ENCODE results near the gene SYTL5.

Gene SYTL5

DNA sequence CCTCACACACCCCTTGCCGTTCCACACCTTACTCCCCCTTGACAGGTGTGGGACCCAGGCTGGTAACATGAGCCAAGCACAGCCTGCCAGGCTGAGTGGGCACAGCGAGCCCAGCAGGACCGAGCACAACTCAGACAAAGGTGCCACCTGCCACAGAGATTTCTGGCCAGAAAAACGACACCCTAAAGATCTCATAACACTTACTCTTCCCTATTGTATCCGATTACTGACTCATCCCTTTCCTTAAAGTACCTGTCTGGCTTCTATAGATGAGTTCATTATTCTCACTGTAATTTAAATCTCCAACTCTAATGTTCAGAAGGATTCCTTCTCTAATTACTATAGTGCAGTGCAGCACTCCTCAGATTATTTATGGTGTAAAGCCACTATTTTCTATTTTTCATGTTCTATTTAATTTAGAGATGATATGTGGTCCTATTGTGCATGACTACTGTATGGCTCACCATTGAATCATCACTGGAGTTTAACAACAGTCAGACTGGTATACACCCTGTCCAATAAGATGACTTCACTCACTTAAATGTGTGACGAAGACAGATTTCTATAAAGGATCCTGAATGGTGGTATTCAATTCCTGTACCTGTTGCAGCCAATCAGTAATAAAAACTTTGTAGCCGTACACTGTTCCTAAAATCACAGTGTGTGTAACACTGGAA lies 7.6 kb upstream of the SYTL5 start:
- H3K27ac ChIP-seq = no peak overlapping the region
- no peak for TF ChIP-seq ZFX (IDR thresholded peaks at IDR 0.05; ENCODE audit: borderline replicate concordance)
- TF ChIP-seq, protein P1, sequence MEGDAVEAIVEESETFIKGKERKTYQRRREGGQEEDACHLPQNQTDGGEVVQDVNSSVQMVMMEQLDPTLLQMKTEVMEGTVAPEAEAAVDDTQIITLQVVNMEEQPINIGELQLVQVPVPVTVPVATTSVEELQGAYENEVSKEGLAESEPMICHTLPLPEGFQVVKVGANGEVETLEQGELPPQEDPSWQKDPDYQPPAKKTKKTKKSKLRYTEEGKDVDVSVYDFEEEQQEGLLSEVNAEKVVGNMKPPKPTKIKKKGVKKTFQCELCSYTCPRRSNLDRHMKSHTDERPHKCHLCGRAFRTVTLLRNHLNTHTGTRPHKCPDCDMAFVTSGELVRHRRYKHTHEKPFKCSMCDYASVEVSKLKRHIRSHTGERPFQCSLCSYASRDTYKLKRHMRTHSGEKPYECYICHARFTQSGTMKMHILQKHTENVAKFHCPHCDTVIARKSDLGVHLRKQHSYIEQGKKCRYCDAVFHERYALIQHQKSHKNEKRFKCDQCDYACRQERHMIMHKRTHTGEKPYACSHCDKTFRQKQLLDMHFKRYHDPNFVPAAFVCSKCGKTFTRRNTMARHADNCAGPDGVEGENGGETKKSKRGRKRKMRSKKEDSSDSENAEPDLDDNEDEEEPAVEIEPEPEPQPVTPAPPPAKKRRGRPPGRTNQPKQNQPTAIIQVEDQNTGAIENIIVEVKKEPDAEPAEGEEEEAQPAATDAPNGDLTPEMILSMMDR (IDR thresholded peaks at IDR 0.05) = no peak

DNA sequence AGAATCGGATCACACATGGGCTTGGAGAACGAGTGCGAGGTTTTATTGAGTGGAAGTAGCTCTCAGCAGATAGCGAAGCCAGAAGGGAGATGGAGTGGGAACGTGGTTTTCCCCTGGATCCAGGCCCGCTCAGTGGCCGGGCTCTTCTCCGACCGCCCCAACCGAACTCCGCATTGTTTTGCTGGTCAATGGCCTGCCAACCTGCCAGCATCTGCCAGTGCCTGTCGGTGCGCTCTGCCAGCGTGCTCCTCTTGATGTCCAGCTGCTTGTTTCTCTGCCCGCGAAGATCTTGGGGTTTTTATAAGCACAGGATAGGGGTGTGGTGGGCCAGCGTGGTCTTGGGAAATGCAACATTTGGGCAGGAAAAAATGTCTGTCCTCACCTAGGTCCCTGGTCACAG lies 5.6 kb upstream of the SYTL5 start:
- no peak overlapping the region for H3K27ac ChIP-seq
- TF ChIP-seq, protein P1 (IDR thresholded peaks at IDR 0.05) = no peak
- no peak for TF ChIP-seq ZFX (IDR thresholded peaks at IDR 0.05; ENCODE audit: borderline replicate concordance)

DNA sequence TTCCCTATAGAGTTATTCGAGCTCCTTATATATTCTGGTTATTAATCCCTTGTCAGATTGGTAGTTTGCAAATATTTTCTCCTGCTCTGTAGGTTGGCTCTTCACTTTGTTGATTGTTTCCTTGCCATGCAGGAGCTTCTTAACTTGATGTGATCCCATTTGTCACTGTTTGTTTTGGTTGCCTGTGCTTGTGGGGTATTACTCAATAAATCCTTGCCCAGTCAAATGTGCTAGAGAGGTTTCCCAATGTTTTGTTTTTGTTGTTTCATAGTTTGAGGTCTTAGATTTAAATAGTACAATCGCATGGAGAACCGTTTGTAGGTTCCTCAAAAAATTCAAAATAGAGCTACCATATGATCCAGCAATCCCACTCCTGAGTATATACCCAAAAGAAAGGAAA lies 2.3 kb upstream of the SYTL5 start:
- TF ChIP-seq, protein P1 (IDR thresholded peaks at IDR 0.05) = no peak
- TF ChIP-seq ZFX (IDR thresholded peaks at IDR 0.05; ENCODE audit: borderline replicate concordance) = no peak
- H3K27ac ChIP-seq = no peak overlapping the region

DNA sequence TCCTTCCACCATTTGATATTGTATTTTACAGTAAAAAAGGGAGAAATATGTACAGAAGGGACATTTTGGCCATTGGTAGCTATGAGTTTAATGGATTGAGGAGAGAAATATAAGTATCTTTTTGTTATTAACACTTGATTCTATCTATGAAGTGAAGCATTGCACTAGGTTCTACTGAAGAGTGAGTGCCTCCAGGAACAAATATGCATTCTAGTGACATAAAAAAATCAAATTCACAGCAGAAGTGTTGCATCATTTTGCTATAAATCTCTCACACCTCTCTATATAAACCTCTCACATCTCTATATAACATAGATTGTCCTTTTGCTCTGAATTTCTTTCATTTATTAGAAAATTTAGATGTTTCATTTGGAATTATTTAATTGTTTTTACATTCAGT lies 425 bp downstream of the SYTL5 start:
- H3K27ac ChIP-seq = peak overlapping the region; percentile 82

DNA sequence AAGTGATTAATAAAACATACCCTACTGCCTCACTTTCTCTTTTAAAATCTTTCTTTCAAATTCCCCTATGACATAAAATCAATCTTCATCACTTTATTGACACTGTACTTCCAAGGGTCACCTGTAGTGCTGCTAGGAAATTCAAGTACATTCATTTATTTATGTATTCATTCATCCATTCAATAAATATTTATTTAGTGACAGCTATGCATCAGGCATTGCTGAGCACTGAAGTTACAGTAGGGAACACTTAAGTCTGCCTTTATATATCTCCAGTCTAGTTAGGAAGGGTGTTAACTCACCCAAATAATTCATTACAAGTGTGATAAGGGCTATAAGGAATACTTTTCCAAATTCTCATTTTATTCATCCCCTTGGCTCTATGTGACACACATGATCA lies 2.3 kb downstream of the SYTL5 start:
- H3K27ac ChIP-seq = peak overlapping the region; percentile 82
- TF ChIP-seq, protein P1 (IDR thresholded peaks at IDR 0.05) = no peak
- TF ChIP-seq ZFX (IDR thresholded peaks at IDR 0.05; ENCODE audit: borderline replicate concordance) = no peak

More for the DNA sequence above, 425 bp downstream of the SYTL5 start:
- TF ChIP-seq, protein P1 (IDR thresholded peaks at IDR 0.05) = no peak
- no peak for TF ChIP-seq ZFX (IDR thresholded peaks at IDR 0.05; ENCODE audit: borderline replicate concordance)

DNA sequence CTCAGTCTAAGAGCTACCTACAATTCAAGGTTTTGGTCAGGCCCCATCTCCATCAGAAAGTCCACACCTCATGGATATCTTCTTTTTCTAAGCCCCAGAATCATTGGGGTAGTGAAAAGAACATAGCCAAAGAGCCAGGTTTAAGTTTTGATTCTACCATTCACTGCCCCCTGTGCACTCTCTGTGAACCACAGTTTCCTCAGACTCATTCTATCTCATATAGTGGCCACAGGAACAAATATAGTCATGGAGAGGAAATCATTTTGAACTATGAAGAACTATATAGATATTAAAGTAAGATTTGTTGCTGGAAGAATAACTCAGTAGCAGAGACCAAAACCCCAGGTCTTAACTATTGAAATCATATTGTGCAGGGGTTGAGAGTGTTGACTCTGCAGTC lies 3.3 kb downstream of the SYTL5 start:
- no peak for TF ChIP-seq ZFX (IDR thresholded peaks at IDR 0.05; ENCODE audit: borderline replicate concordance)
- TF ChIP-seq, protein P1 (IDR thresholded peaks at IDR 0.05) = no peak
- peak overlapping the region; percentile 82 for H3K27ac ChIP-seq

DNA sequence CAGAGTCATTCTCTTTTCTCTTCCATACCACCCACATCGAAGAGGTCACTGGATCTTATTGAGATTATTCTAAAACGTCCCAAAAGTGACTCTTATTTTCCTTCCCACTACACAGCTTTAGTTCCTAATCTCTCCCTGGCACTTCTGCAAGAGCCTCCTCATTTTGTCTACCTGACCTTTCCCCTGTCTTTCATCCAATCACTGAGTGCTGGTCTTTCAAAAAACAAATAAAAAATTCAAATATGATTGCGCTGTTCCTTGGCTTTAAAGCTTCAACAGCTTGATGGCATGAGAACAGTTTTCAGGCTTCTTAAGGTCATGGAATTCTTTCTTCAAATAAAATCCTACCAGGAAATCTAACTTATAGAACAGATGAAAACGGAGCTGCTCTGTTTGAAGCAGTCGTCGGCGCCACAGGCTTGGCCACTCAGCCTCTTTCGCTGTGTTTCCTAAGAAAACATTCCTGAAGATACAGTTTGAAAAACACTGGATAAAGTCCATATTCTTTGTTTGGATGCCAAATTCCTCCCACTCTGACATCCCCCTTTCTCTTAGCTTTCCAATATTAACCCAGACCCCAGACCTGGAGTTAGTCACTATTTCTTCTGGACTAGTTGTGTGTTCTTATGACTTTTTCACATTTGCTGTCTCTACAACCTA lies 12.5 kb downstream of the SYTL5 start:
- no peak overlapping the region for H3K27ac ChIP-seq
- TF ChIP-seq, protein P1 (IDR thresholded peaks at IDR 0.05) = no peak
- no peak for TF ChIP-seq ZFX (IDR thresholded peaks at IDR 0.05; ENCODE audit: borderline replicate concordance)
